ENCODE data around the gene SUPT20H.
A peak's percentile ranks its signal among the peaks of the same experiment; 100 is the strongest.

Gene SUPT20H

GRCh38 chr13:36999054-36999714 lies 60.3 kb downstream of the SUPT20H start, which contains the start of gene ALG5:
TSS of gene ALG5 (minus strand) at chr13:36999340. CDS start at chr13:36999300, 40 bp downstream.
- TF ChIP-seq FOXP2 (optimal IDR thresholded peaks at IDR 0.05; ENCODE audit: borderline replicate concordance, extremely low read depth, extremely low read length, insufficient read depth), result peak; percentile 86
- TF ChIP-seq TAF1 (IDR thresholded peaks at IDR 0.05; ENCODE audit: borderline replicate concordance, insufficient read depth, low read length), result peak; percentile 89
- peak; percentile 67 for TF ChIP-seq POLR2AphosphoS5 (IDR thresholded peaks at IDR 0.05; ENCODE audit: low read depth, low read length)
- TF ChIP-seq REST (IDR thresholded peaks at IDR 0.05; ENCODE audit: insufficient read depth in 1 of 2, low read depth in 2 of 2, low read length in 2 of 2), result peak in 1 of 2 experiments; percentile 50; a peak in 1 of 4 replicates
- TF ChIP-seq SIN3A (IDR thresholded peaks at IDR 0.05; ENCODE audit: borderline replicate concordance, insufficient read depth, low read length), result no peak

- no peak for TF ChIP-seq POLR2AphosphoS5 (IDR thresholded peaks at IDR 0.05; ENCODE audit: low read depth, low read length)
- no peak for TF ChIP-seq FOXP2 (optimal IDR thresholded peaks at IDR 0.05; ENCODE audit: borderline replicate concordance, extremely low read depth, extremely low read length, insufficient read depth)
- no peak for TF ChIP-seq REST (IDR thresholded peaks at IDR 0.05; ENCODE audit: insufficient read depth in 1 of 2, low read depth in 2 of 2, low read length in 2 of 2)
- no peak for TF ChIP-seq SIN3A (IDR thresholded peaks at IDR 0.05; ENCODE audit: borderline replicate concordance, insufficient read depth, low read length)
- TF ChIP-seq TAF1 (IDR thresholded peaks at IDR 0.05; ENCODE audit: borderline replicate concordance, insufficient read depth, low read length), result no peak
These were observed 60.9 kb downstream of the SUPT20H start for GRCh38 chr13:36998624-36999041.

- TF ChIP-seq REST (IDR thresholded peaks at IDR 0.05; ENCODE audit: insufficient read depth in 1 of 2, low read depth in 2 of 2, low read length in 2 of 2), result no peak
- TF ChIP-seq POLR2AphosphoS5 (IDR thresholded peaks at IDR 0.05; ENCODE audit: low read depth, low read length), result no peak
- TF ChIP-seq FOXP2 (optimal IDR thresholded peaks at IDR 0.05; ENCODE audit: borderline replicate concordance, extremely low read depth, extremely low read length, insufficient read depth), result no peak
- TF ChIP-seq SIN3A (IDR thresholded peaks at IDR 0.05; ENCODE audit: borderline replicate concordance, insufficient read depth, low read length), result no peak
- TF ChIP-seq TAF1 (IDR thresholded peaks at IDR 0.05; ENCODE audit: borderline replicate concordance, insufficient read depth, low read length), result no peak
These were observed 61.6 kb downstream of the SUPT20H start for GRCh38 chr13:36997716-36998427.

GRCh38 chr13:36992362-36992761 lies 67.1 kb downstream of the SUPT20H start:
- no peak for TF ChIP-seq SIN3A (IDR thresholded peaks at IDR 0.05; ENCODE audit: borderline replicate concordance, insufficient read depth, low read length)
- no peak for TF ChIP-seq POLR2AphosphoS5 (IDR thresholded peaks at IDR 0.05; ENCODE audit: low read depth, low read length)
- TF ChIP-seq FOXP2 (optimal IDR thresholded peaks at IDR 0.05; ENCODE audit: borderline replicate concordance, extremely low read depth, extremely low read length, insufficient read depth), result no peak
- TF ChIP-seq TAF1 (IDR thresholded peaks at IDR 0.05; ENCODE audit: borderline replicate concordance, insufficient read depth, low read length), result no peak
- no peak for TF ChIP-seq REST (IDR thresholded peaks at IDR 0.05; ENCODE audit: insufficient read depth in 1 of 2, low read depth in 2 of 2, low read length in 2 of 2)

Measured in PFSK-1 (cell line).